Liver (tissue), 3 donors: ENCODE results near the gene NTM.
A peak's percentile ranks its signal among the peaks of the same experiment; 100 is the strongest.

ENCODE experiments used
- GABPA ChIP-seq, 2 donors: IDR thresholded peaks in 1 of 2; conservative IDR thresholded peaks in 1 of 2; 2 replicates each; pipeline ENCODE4 v1.6.1; 2016; ENCODE audit warnings: antibody characterized with exemption in 2 of 2, mild to moderate bottlenecking in 1 of 2, moderate library complexity in 1 of 2
- TF ChIP-seq, protein P1 (sequence below): fragments of 150-350 bp; IDR thresholded peaks from 2 replicates; pipeline ENCODE4 v1.5.1; 2017; ENCODE audit warnings: improper control_type of control experiment, low read depth, low read length; ENCODE audit not compliant: missing input control
- donor health status: healthy.
- donor health status: healthy.

DNA sequence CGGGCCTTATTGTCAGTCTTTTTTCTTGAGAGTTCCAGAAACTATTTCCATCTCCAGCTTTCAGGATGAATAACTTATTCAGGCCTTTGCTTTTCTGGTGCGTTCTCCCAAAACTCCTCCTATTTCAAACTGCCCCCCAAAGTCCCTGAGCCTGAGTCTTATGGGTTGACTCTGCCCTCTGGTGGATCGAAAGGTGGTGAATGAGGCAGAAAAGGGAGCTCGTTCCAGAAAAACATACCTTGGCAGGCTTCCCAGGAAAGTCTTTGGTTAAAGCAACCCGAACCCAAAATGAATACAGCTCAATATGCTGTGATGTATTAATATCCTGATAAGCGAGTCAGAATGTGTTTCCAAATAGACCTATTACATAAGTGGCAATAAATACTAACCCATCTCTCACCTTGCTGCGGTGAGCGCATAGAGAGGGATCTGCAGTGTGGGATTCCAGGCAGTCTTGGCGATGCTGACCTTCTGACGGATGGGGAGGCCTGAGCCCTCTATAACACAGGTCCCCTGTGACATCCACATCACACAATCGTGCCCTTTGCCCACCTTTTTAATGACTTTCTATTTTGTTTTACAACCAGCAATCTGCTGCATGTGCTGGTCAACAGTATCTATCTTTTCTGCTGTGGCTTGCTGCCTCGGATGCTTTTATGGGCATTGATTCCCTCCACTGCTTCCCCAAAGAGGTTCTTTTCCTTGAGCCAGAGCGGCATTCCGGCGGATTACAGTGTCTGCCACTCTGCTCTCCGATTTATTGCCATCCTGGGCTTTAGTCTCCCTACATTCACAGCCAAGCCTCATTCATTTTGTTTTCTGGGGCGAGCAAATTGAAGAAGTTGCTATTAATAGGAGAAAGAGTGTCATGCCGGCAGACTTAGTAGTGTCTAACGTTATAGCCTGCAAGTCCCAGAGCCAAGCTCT lies 756.8 kb downstream of the NTM start:
- TF ChIP-seq, protein P1, sequence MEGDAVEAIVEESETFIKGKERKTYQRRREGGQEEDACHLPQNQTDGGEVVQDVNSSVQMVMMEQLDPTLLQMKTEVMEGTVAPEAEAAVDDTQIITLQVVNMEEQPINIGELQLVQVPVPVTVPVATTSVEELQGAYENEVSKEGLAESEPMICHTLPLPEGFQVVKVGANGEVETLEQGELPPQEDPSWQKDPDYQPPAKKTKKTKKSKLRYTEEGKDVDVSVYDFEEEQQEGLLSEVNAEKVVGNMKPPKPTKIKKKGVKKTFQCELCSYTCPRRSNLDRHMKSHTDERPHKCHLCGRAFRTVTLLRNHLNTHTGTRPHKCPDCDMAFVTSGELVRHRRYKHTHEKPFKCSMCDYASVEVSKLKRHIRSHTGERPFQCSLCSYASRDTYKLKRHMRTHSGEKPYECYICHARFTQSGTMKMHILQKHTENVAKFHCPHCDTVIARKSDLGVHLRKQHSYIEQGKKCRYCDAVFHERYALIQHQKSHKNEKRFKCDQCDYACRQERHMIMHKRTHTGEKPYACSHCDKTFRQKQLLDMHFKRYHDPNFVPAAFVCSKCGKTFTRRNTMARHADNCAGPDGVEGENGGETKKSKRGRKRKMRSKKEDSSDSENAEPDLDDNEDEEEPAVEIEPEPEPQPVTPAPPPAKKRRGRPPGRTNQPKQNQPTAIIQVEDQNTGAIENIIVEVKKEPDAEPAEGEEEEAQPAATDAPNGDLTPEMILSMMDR = peak; percentile 45
- TF ChIP-seq GABPA (IDR thresholded peaks at IDR 0.05 in 1 of 2, conservative IDR thresholded peaks at IDR 0.05 in 1 of 2) = no peak
